AG04449 (cell line): Measurements from ENCODE around the gene MT1A.
"Not testable (repeated sequence)": the region's sequence is repeated elsewhere in the genome, so short reads cannot be mapped to it uniquely, and the experiment has no call there.

Experiments used
- CTCF ChIA-PET: fragments of 350-600 bp; formaldehyde crosslinking; extraction: SDS; loops from one replicate; lab custom pipeline; 2021; ENCODE audit warnings: antibody characterized with exemption; lab: Yijun Ruan, JAX
- POLR2A ChIA-PET: fragments of 400-600, 350-600 bp; formaldehyde crosslinking; extraction: SDS; loops from one replicate; lab custom pipeline; 2020; ENCODE audit warnings: antibody characterized with exemption, inconsistent platforms; lab: Yijun Ruan, JAX
- DNase-seq: peaks from one replicate; pipeline ENCODE4 v3.0.0-alpha.2; 2010; ENCODE audit warnings: low read depth, low spot score
- H3K4me3 ChIP-seq: 2 replicates; pipeline ENCODE4 v1.5.1; 2011; ENCODE audit warnings: low read depth, mild to moderate bottlenecking, control low read depth, low read length
- CTCF ChIP-seq: IDR thresholded peaks from one replicate; pipeline ENCODE4 v1.5.1; 2011; ENCODE audit warnings: mild to moderate bottlenecking, moderate library complexity, low read length, control low read depth, inconsistent platforms; ENCODE audit not compliant: insufficient read depth; ENCODE audit errors: missing control alignments

MT1A gene

DNA sequence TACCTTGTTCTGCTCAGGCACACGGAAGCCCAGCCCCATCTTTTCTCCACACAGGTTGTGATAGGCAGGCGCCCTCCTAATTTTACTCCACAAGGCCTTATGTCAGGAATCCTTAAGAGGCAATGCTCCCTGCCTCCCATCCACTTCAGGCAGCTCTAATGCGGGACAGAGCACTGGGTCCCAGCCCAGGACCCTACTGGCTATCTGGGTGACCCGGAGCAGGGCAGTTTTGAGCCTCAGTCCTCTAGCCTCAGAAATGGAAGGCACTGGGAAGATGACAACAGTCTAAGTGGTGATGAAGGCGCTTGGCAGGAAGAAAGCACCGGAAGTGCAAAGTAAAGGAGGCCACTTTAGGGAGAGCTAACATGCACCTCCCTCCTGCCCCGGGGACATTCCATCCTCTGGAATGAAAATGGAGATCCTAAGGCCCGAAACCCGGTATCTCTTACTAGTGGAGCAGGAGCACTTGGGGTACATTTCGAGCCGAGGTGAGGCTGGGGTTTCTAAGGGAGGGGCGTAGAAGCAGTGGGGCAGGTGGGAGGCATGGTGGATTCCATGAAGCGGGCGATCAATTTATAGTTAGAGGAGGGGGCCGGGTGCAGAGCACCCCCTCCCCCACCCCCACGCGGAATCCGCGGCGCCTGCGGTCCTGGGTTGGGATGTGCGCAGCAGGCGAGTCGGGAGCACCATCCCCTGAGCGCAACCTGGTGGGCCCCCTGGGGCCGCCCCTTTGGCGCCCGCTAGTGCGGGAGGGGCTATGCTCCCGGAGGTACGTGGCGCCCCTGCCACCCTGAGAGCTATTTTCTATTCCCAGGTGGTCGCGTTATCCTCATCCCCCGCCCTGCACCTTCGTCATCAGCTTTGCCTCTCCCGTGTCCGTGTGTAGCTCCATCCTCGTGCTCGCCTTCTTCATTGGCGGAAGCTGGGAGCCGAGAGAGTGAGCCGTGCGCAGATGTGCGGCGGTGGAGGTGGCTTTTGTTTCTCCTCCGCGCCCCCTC is 24.2 kb downstream of the MT1A start:
- peak overlapping the region; percentile 8; the same call in 1 of the 2 replicates for H3K4me3 ChIP-seq
- ChIA-PET CTCF (interaction anchor here (1.1 kb wide), 1 partner anchor 17 kb away, joined by 3 read pairs; no protein-coding TSS in a partner anchor), POLR2A (interaction anchor here (0.6 kb wide), 1 partner anchor 19 kb away, joined by 3 read pairs; no protein-coding TSS in a partner anchor)
- DNase-seq, result no peak
- TF ChIP-seq CTCF, result no peak

- no peak overlapping the region for H3K4me3 ChIP-seq
- TF ChIP-seq CTCF, result no peak
- DNase-seq, result no peak
- CTCF ChIA-PET, result no interaction called here
- POLR2A ChIA-PET, result no interaction called here
Measured at GRCh38 chr16:56664506-56664905, 26.0 kb downstream of the MT1A start.

GRCh38 chr16:56665286-56666261 is 27.1 kb downstream of the MT1A start:
- DNase-seq, POLR2A ChIA-PET, CTCF ChIA-PET, H3K4me3 ChIP-seq: not testable (repeated sequence)

DNA sequence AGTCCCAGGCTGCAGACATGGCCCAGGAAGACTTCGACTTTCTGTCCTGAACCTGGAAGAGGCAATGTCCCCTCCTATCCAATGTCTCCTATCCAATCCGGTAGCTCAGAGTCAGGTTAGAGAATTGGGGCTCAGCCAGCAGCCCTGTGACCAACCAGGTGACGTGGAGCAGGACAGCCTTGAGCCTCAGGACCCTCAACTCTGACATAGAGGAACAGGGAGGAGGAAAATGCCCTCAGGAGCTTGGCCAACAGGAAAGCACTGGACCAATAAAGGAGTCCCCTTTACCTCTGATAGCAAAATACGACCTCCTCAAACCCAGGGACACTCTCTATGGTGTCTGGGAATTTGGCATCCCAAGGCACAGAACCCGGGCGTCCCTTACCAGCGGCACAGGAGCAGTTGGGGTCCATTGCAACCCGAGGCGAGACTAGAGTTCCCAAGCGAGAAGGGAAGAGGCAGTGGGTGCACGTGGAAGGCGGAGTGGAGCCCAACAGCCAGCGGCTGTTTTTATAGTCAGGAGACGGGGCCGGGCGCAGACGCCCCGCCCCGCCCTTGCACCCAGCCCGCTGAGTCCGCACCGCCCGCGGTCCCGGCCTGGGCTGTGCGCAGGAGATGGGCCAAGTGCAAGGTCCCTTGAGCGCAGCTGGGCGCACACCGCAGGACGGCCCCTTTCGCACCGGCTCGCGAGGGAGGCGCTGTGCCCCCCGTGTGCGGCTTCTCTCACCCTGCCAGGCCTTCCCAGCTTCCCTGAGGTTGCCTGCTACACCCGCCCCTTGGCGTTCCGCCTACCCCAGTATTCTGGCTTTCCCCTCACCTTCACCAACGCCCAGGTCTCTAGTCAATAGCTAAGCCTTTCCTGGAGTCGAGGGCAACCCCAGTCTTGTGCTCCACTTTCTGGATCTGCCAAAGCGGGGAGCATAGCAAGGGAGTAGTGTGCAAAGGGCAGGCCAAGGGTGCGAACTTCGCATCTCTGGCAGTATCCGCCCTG is 29.4 kb downstream of the MT1A start, which contains the start of gene MT1G:
TSS of gene MT1G (minus strand) at position 485 of the 991 bp plus-strand sequence. CDS start at position 413, 72 bp downstream.
- no peak within 1 kb of the TSS for H3K4me3 ChIP-seq
- POLR2A ChIA-PET, result interaction anchor here (0.6 kb wide), 1 partner anchor 30 kb away, joined by 3 read pairs; no protein-coding TSS in a partner anchor
- no peak for TF ChIP-seq CTCF
- CTCF ChIA-PET, result interaction anchor here (1.3 kb wide), 1 partner anchor 34 kb away, joined by 3 read pairs; no protein-coding TSS in a partner anchor
- DNase-seq, result no peak

GRCh38 chr16:56669005-56669839 is 30.8 kb downstream of the MT1A start, which contains the start of gene MT1H:
Gene MT1H, plus strand, starts transcription at chr16:56669814. Its CDS starts 71 bp downstream, at chr16:56669885.
- POLR2A ChIA-PET, result no interaction called here
- TF ChIP-seq CTCF, result no peak
- DNase-seq, result no peak
- no peak within 1 kb of the TSS for H3K4me3 ChIP-seq
- CTCF ChIA-PET, result interaction anchor here (0.7 to 1.7 kb wide), 2 partner anchors 32 to 65 kb away, joined by 3 to 6 read pairs; no protein-coding TSS in a partner anchor
